T-cell (primary cell): ENCODE measurements around the gene CD274. TPM values are rescaled to one million over a fixed set of nuclear protein-coding genes. Genes with fewer than 3 reads are reported as not detected.

Source experiments
- ATAC-seq, 4 experiments: fragments of 200-7000 bp in 3 of 4; fragments of 150-1000 bp in 1 of 4; cut with Tn5 transposase; replicated peaks in 1 of 4; 1 replicate in 3 of 4; 2 replicates in 1 of 4; pipeline ENCODE4 v1.10.0; 2021; ENCODE audit warnings: moderate library complexity in 3 of 4, mild to moderate bottlenecking in 2 of 4, moderate number of reproducible peaks in 1 of 4
- CTCF ChIA-PET, 2 donors: fragments of 300-600 bp; sonication (Branson Sonifier 250); formaldehyde crosslinking; loops; one replicate each; lab custom pipeline; 2022; ENCODE audit warnings: antibody characterized with exemption in 2 of 2; lab: Charles Lee
- POLR2A ChIA-PET, 2 donors: fragments of 300-600 bp; sonication (Branson Sonifier 250); formaldehyde crosslinking; loops; one replicate each; lab custom pipeline; 2022; ENCODE audit warnings: antibody characterized with exemption in 2 of 2; lab: Charles Lee
- DNase-seq, 35 experiments: peaks; one replicate each; pipeline versions ENCODE4 v3.0.0 to v3.0.0-alpha.2; 2013 to 2023
- H3K27ac ChIP-seq: one replicate; pipeline ENCODE4 v1.5.1; 2013; ENCODE audit warnings: low read length
- H3K27me3 ChIP-seq, 2 experiments: replicated peaks in 1 of 2; 1 replicate in 1 of 2; 2 replicates in 1 of 2; pipeline versions ENCODE4 v1.6.1 to v1.7.0; 2013; ENCODE audit warnings: low read length in 1 of 2, mixed read lengths in 1 of 2; ENCODE audit not compliant: control insufficient read depth in 2 of 2, insufficient read depth in 2 of 2; ENCODE audit errors: extremely low read depth in 1 of 2
- H3K36me3 ChIP-seq, 2 donors: 1 replicate in 1 of 2; 2 replicates in 1 of 2; pipeline versions ENCODE4 v1.6.1 to v1.7.0; 2013; ENCODE audit warnings: low read length in 1 of 2; ENCODE audit not compliant: control insufficient read depth in 2 of 2, insufficient read depth in 1 of 2; ENCODE audit errors: extremely low read depth in 1 of 2
- H3K4me1 ChIP-seq, 2 experiments: 1 replicate in 1 of 2; 2 replicates in 1 of 2; pipeline versions ENCODE4 v1.6.1 to v1.7.0; 2013; ENCODE audit warnings: low read length in 2 of 2, mixed read lengths in 1 of 2; ENCODE audit not compliant: insufficient read depth in 2 of 2, control insufficient read depth in 1 of 2; ENCODE audit errors: extremely low read depth in 1 of 2
- H3K4me3 ChIP-seq, 2 donors: 1 replicate in 1 of 2; 2 replicates in 1 of 2; pipeline versions ENCODE4 v1.5.1 to v1.7.0; 2013; ENCODE audit warnings: mild to moderate bottlenecking in 2 of 2, low read length in 1 of 2, moderate library complexity in 1 of 2; ENCODE audit not compliant: control insufficient read depth in 1 of 2; ENCODE audit errors: extremely low read depth in 1 of 2
- H3K9me3 ChIP-seq: 2 replicates; pipeline ENCODE4 v1.7.0; 2013
- H3K27ac Mint-ChIP-seq, 2 donors: one replicate each; pipeline ENCODE4 v1.8.0; 2020 to 2021; ENCODE audit warnings: mild to moderate bottlenecking in 2 of 2, mixed read lengths in 2 of 2
- H3K27me3 Mint-ChIP-seq, 2 donors: one replicate each; pipeline ENCODE4 v1.8.0; 2021 to 2022; ENCODE audit warnings: mixed read lengths in 2 of 2
- H3K36me3 Mint-ChIP-seq: one replicate; pipeline ENCODE4 v1.8.0; 2021; ENCODE audit warnings: mixed read lengths
- H3K4me1 Mint-ChIP-seq, 3 donors: one replicate each; pipeline ENCODE4 v1.8.0; 2020 to 2022; ENCODE audit warnings: mixed read lengths in 3 of 3, mild to moderate bottlenecking in 1 of 3
- H3K4me3 Mint-ChIP-seq, 3 donors: one replicate each; pipeline ENCODE4 v1.8.0; 2020 to 2022; ENCODE audit warnings: mild to moderate bottlenecking in 3 of 3, mixed read lengths in 3 of 3, moderate library complexity in 3 of 3
- H3K9me3 Mint-ChIP-seq, 3 donors: one replicate each; pipeline ENCODE4 v1.8.0; 2020 to 2022; ENCODE audit warnings: mixed read lengths in 3 of 3
- WGBS: methylation state at CpG from one replicate; pipeline ENCODE4 v1.1.5; 2013; ENCODE audit warnings: missing lambda C conversion rate; ENCODE audit not compliant: insufficient coverage; 5-methylcytosine and 5-hydroxymethylcytosine counted together
- total RNA-seq, 35 experiments: library from RNA in 6 of 35; stranded (reverse) in 6 of 35; fragments of 120-200 nt in 1 of 35; gene quantifications; one replicate each; pipeline versions ENCODE4 v1.2.1 to v1.2.4 and lab custom pipeline; 2013 to 2026

The CD274 gene
- total RNA-seq, 5 donors from 2014 or later (not counting 1 experiment from before 2014, with no cell fraction given), result 6.6 to 11.4 (median 7.2) TPM

- no peaks in the 10 kb centered on the region for H3K27me3 ChIP-seq
- peak overlapping the region in 1 of 3 donors; percentile 15 for H3K4me3 Mint-ChIP-seq
- H3K27me3 Mint-ChIP-seq, result no peaks in the 10 kb centered on the region
- peak overlapping the region; percentile 91 to 99 for H3K27ac Mint-ChIP-seq
- WGBS, result no CpG with 5 or more reads among the region's 2 CpGs
- no peaks in the 10 kb centered on the region for H3K36me3 ChIP-seq
- DNase-seq (no peak), ATAC-seq (no peak)
- peaks cover 4 to 19% of the 10 kb centered on the region in 2 experiments for H3K4me1 ChIP-seq
- H3K4me1 Mint-ChIP-seq, result peaks cover 48 to 58% (median 49%) of the 10 kb centered on the region in 3 donors
- no peaks in the 10 kb centered on the region for H3K9me3 Mint-ChIP-seq
- POLR2A ChIA-PET, result interaction anchor here (0.6 to 1.0 kb wide), 2 partner anchors 260 to 509 kb away, joined by 3 to 5 read pairs; no protein-coding TSS in a partner anchor
- H3K36me3 Mint-ChIP-seq, result no peaks in the 10 kb centered on the region
- no peak overlapping the region for H3K27ac ChIP-seq
- CTCF ChIA-PET, result interaction anchor here in 1 of 2 donors (1.2 to 3.1 kb wide), 2 partner anchors 9 to 262 kb away, joined by 3 to 47 read pairs; partner anchors contain the start of gene PLGRKT
- H3K9me3 ChIP-seq, result no peaks in the 10 kb centered on the region
- H3K4me3 ChIP-seq, result no peak overlapping the region
Observed at GRCh38 chr9:5448016-5448415, 2.3 kb upstream of the CD274 start.

GRCh38 chr9:5448461-5449435 lies 1.6 kb upstream of the CD274 start:
- Histone ChIP-seq H3K27me3 (no peaks in the 10 kb centered on the region), H3K4me1 (peaks cover 4 to 23% of the 10 kb centered on the region in 2 experiments), H3K27ac (peak overlapping the region; percentile 98), H3K4me3 (no peak overlapping the region), H3K36me3 (no peaks in the 10 kb centered on the region), H3K9me3 (no peaks in the 10 kb centered on the region)
- CTCF ChIA-PET, result interaction anchor here (1.2 to 3.1 kb wide), 9 partner anchors 10 to 688 kb away, joined by 3 to 47 read pairs (median 5); partner anchors contain the start of genes PLGRKT (in 1 of the 2) and RIC1 (in 1 of the 2)
- POLR2A ChIA-PET, result interaction anchor here (0.6 to 2.1 kb wide), 7 partner anchors 12 to 733 kb away, joined by 3 to 13 read pairs (median 3); partner anchors contain the start of gene PLGRKT (in 1 of the 2)
- Mint-ChIP-seq H3K4me1 (peaks cover 53 to 66% (median 55%) of the 10 kb centered on the region in 3 donors), H3K9me3 (no peaks in the 10 kb centered on the region), H3K27ac (peak overlapping the region; percentile 91 to 99), H3K27me3 (no peaks in the 10 kb centered on the region), H3K4me3 (peak overlapping the region; percentile 91 to 96 (median 93)), H3K36me3 (no peaks in the 10 kb centered on the region)
- no peak for ATAC-seq
- 100% methylated on average over 1 of the region's 5 CpGs for WGBS
- DNase-seq, result no peak

GRCh38 chr9:5449521-5450358 lies 602 bp upstream of the CD274 start:
- H3K36me3 ChIP-seq, result no peaks in the 10 kb centered on the region
- H3K4me3 ChIP-seq, result peak overlapping the region; percentile 71 to 85
- ATAC-seq, result peak; percentile 18 to 25 (median 21)
- 66% methylated on average over 4 of the region's 15 CpGs for WGBS
- H3K27ac ChIP-seq, result peak overlapping the region; percentile 98
- H3K36me3 Mint-ChIP-seq, result no peaks in the 10 kb centered on the region
- H3K27me3 ChIP-seq, result no peaks in the 10 kb centered on the region
- H3K9me3 Mint-ChIP-seq, result no peaks in the 10 kb centered on the region
- H3K9me3 ChIP-seq, result no peaks in the 10 kb centered on the region
- ChIA-PET POLR2A (interaction anchor here (0.6 to 2.1 kb wide), 13 partner anchors 9 to 1927 kb away, joined by 3 to 13 read pairs (median 4); partner anchors contain the start of genes JAK2 (in 1 of the 2) and PLGRKT (in 1 of the 2)), CTCF (interaction anchor here (0.6 to 3.1 kb wide), 29 partner anchors 9 to 689 kb away, joined by 3 to 47 read pairs (median 4); partner anchors contain the start of genes ERMP1 (in 1 of the 2), JAK2 (in 1 of the 2), PDCD1LG2 (in 1 of the 2) and PLGRKT (in 1 of the 2))
- H3K4me1 Mint-ChIP-seq, result peaks cover 60 to 72% (median 61%) of the 10 kb centered on the region in 3 donors
- DNase-seq, result peak in 2 of 35 experiments; percentile 6 to 30
- H3K27ac Mint-ChIP-seq, result peak overlapping the region; percentile 91 to 99
- H3K27me3 Mint-ChIP-seq, result no peaks in the 10 kb centered on the region
- H3K4me3 Mint-ChIP-seq, result peak overlapping the region; percentile 91 to 96 (median 93)
- peaks cover 4 to 23% of the 10 kb centered on the region in 2 experiments for H3K4me1 ChIP-seq

GRCh38 chr9:5452286-5452609 lies 1.9 kb downstream of the CD274 start:
- Histone ChIP-seq H3K9me3 (no peaks in the 10 kb centered on the region), H3K27ac (no peak overlapping the region), H3K4me3 (no peak overlapping the region), H3K36me3 (peaks cover 0 to 2% of the 10 kb centered on the region in 2 donors), H3K27me3 (no peaks in the 10 kb centered on the region), H3K4me1 (peaks cover 4 to 23% of the 10 kb centered on the region in 2 experiments)
- CTCF ChIA-PET, result interaction anchor here (0.7 to 1.0 kb wide), 2 partner anchors 107 to 172 kb away, joined by 3 to 7 read pairs; no protein-coding TSS in a partner anchor
- no CpG with 5 or more reads among the region's 1 CpG for WGBS
- H3K9me3 Mint-ChIP-seq, result no peaks in the 10 kb centered on the region
- POLR2A ChIA-PET, result no interaction called here
- DNase-seq (no peak), ATAC-seq (no peak)
- peak overlapping the region; percentile 28 to 91 (median 41) for H3K4me3 Mint-ChIP-seq
- H3K36me3 Mint-ChIP-seq, result peaks cover 12% of the 10 kb centered on the region
- peak overlapping the region; percentile 49 to 78 for H3K27ac Mint-ChIP-seq
- H3K4me1 Mint-ChIP-seq, result peaks cover 58 to 71% (median 60%) of the 10 kb centered on the region in 3 donors
- H3K27me3 Mint-ChIP-seq, result no peaks in the 10 kb centered on the region

GRCh38 chr9:5453004-5453403 lies 2.7 kb downstream of the CD274 start:
- ATAC-seq, result no peak
- peaks cover 53 to 63% (median 56%) of the 10 kb centered on the region in 3 donors for H3K4me1 Mint-ChIP-seq
- Histone ChIP-seq H3K27me3 (no peaks in the 10 kb centered on the region), H3K9me3 (no peaks in the 10 kb centered on the region), H3K4me1 (peaks cover 4 to 23% of the 10 kb centered on the region in 2 experiments), H3K27ac (no peak overlapping the region), H3K36me3 (peaks cover 0 to 10% of the 10 kb centered on the region in 2 donors), H3K4me3 (no peak overlapping the region)
- WGBS, result no CpG with 5 or more reads among the region's 2 CpGs
- no peaks in the 10 kb centered on the region for H3K27me3 Mint-ChIP-seq
- H3K36me3 Mint-ChIP-seq, result peaks cover 20% of the 10 kb centered on the region
- peak overlapping the region; percentile 13 to 60 for H3K27ac Mint-ChIP-seq
- H3K4me3 Mint-ChIP-seq, result peak overlapping the region in 2 of 3 donors; percentile 19 to 53
- no peak for DNase-seq
- CTCF ChIA-PET, result interaction anchor here in 1 of 2 donors (1.0 kb wide), 1 partner anchor 171 kb away, joined by 3 read pairs; no protein-coding TSS in a partner anchor
- H3K9me3 Mint-ChIP-seq, result no peaks in the 10 kb centered on the region
- POLR2A ChIA-PET, result no interaction called here
